Measurements from ENCODE around the gene CLSTN2.

Gene CLSTN2

GRCh38 chr3:140153736-140154135, 218.8 kb downstream of the CLSTN2 start:
- no peak for DNase-seq

- no peak for DNase-seq
Observed at GRCh38 chr3:140157161-140157560, 222.2 kb downstream of the CLSTN2 start.

GRCh38 chr3:140159646-140160045, 224.7 kb downstream of the CLSTN2 start:
- no peak for DNase-seq

- no peak for DNase-seq
Observed at GRCh38 chr3:140160553-140160952, 225.6 kb downstream of the CLSTN2 start.

- no peak for DNase-seq
Observed at GRCh38 chr3:140162551-140162950, 227.6 kb downstream of the CLSTN2 start.

GRCh38 chr3:140163159-140163763, 228.3 kb downstream of the CLSTN2 start:
- DNase-seq, result no peak

- no peak for DNase-seq
Observed at GRCh38 chr3:140164156-140164555, 229.2 kb downstream of the CLSTN2 start.

GRCh38 chr3:140164922-140165590, 230.1 kb downstream of the CLSTN2 start:
- DNase-seq, result no peak

- DNase-seq, result no peak
Observed at GRCh38 chr3:140165781-140166180, 230.8 kb downstream of the CLSTN2 start.

GRCh38 chr3:140166861-140167599, 232.0 kb downstream of the CLSTN2 start:
- no peak for DNase-seq

- DNase-seq, result no peak
Observed at GRCh38 chr3:140167600-140168281, 232.8 kb downstream of the CLSTN2 start.

GRCh38 chr3:140170612-140171011, 235.6 kb downstream of the CLSTN2 start:
- DNase-seq, result no peak

- DNase-seq, result no peak
Observed at GRCh38 chr3:140176526-140176925, 241.5 kb downstream of the CLSTN2 start.

GRCh38 chr3:140177943-140178342, 243.0 kb downstream of the CLSTN2 start:
- DNase-seq, result no peak

GRCh38 chr3:140178482-140178881, 243.5 kb downstream of the CLSTN2 start:
- no peak for DNase-seq

GRCh38 chr3:140180603-140181002, 245.6 kb downstream of the CLSTN2 start:
- DNase-seq, result no peak

GRCh38 chr3:140185375-140185774, 250.4 kb downstream of the CLSTN2 start:
- DNase-seq, result no peak

GRCh38 chr3:140186421-140186920, 251.5 kb downstream of the CLSTN2 start:
- DNase-seq, result no peak

GRCh38 chr3:140187028-140187427, 252.0 kb downstream of the CLSTN2 start:
- DNase-seq, result no peak

GRCh38 chr3:140187656-140188221, 252.8 kb downstream of the CLSTN2 start:
- no peak for DNase-seq

GRCh38 chr3:140188285-140188684, 253.3 kb downstream of the CLSTN2 start:
- DNase-seq, result no peak

- no peak for DNase-seq
Observed at GRCh38 chr3:140189267-140189666, 254.3 kb downstream of the CLSTN2 start.

GRCh38 chr3:140189976-140190375, 255.0 kb downstream of the CLSTN2 start:
- no peak for DNase-seq

Data from activated CD4-positive, alpha-beta T cell treated with anti-CD3 and anti-CD28 coated beads, Interleukin-2, Interleukin-6, amounts not matched to agents 100 ng/mL and 50 ng/mL, durations not matched to agents 16 hours and 8 hours (primary cell).